Kasumi-1 (cell line): Measurements from ENCODE around the gene MYH3.

Experiments used
- DNase-seq, 2 experiments: peaks; one replicate each; lab custom pipeline; 2025; lab: John Stamatoyannopoulos, UW

MYH3 gene

GRCh38 chr17:10613775-10614513 is 43.2 kb downstream of the MYH3 start:
- DNase-seq: no peak

- DNase-seq: no peak
These were observed 44.0 kb downstream of the MYH3 start for GRCh38 chr17:10612957-10613744.

- DNase-seq: no peak
These were observed 46.2 kb downstream of the MYH3 start for GRCh38 chr17:10610884-10611283.

- no peak for DNase-seq
These were observed 48.9 kb downstream of the MYH3 start for GRCh38 chr17:10608244-10608643.

GRCh38 chr17:10606110-10606509 is 51.0 kb downstream of the MYH3 start:
- no peak for DNase-seq

GRCh38 chr17:10605221-10605783 is 51.8 kb downstream of the MYH3 start:
- DNase-seq: no peak

GRCh38 chr17:10604521-10604920 is 52.6 kb downstream of the MYH3 start:
- DNase-seq: no peak

- no peak for DNase-seq
These were observed 53.2 kb downstream of the MYH3 start for GRCh38 chr17:10603931-10604330.

GRCh38 chr17:10600571-10600970 is 56.5 kb downstream of the MYH3 start:
- DNase-seq: no peak

- DNase-seq: no peak
These were observed 58.5 kb downstream of the MYH3 start for GRCh38 chr17:10598621-10599020.

- DNase-seq: no peak
These were observed 67.5 kb downstream of the MYH3 start for GRCh38 chr17:10589553-10590145.

- no peak for DNase-seq
These were observed 71.6 kb downstream of the MYH3 start for GRCh38 chr17:10585529-10585928.

GRCh38 chr17:10583834-10584233 is 73.3 kb downstream of the MYH3 start:
- DNase-seq: no peak

- DNase-seq: no peak
These were observed 77.8 kb downstream of the MYH3 start for GRCh38 chr17:10579270-10579669.
